SW480 (cell line): ENCODE measurements around the gene PABPC1L2A.
"Not testable (repeated sequence)": the region's sequence is repeated elsewhere in the genome, so short reads cannot be mapped to it uniquely, and the experiment has no call there.

ENCODE experiments used
- DNase-seq: peaks from one replicate; pipeline ENCODE4 v3.0.0-alpha.2; 2016; ENCODE audit warnings: low spot score

The PABPC1L2A gene

GRCh38 chrX:73079024-73079562 is at the start of gene PABPC1L2A:
TSS of gene PABPC1L2A (minus strand) at chrX:73079512. CDS start at chrX:73079386, 126 bp downstream.
- not testable (repeated sequence) for DNase-seq

- no peak for DNase-seq
Measured at GRCh38 chrX:73127700-73128241, 48.5 kb upstream of the PABPC1L2A start.

- DNase-seq, result no peak
Measured at GRCh38 chrX:73126240-73126639, 46.9 kb upstream of the PABPC1L2A start.

- not testable (repeated sequence) for DNase-seq
Measured at GRCh38 chrX:73099505-73099904, 20.2 kb upstream of the PABPC1L2A start.

- not testable (repeated sequence) for DNase-seq
Measured at GRCh38 chrX:73086766-73087165, 7.5 kb upstream of the PABPC1L2A start.

GRCh38 chrX:73079884-73080283 is 572 bp upstream of the PABPC1L2A start:
- not testable (repeated sequence) for DNase-seq

- DNase-seq, result not testable (repeated sequence)
Measured at GRCh38 chrX:73078597-73078996, 715 bp downstream of the PABPC1L2A start.

- peak; percentile 1 for DNase-seq
Measured at GRCh38 chrX:73076838-73077237, 2.5 kb downstream of the PABPC1L2A start.

- DNase-seq, result no peak
Measured at GRCh38 chrX:73069365-73070035, 9.8 kb downstream of the PABPC1L2A start.

GRCh38 chrX:73068467-73069364 is 10.6 kb downstream of the PABPC1L2A start:
- no peak for DNase-seq

GRCh38 chrX:73067761-73068466 is 11.4 kb downstream of the PABPC1L2A start:
- not testable (repeated sequence) for DNase-seq

GRCh38 chrX:73028876-73029275 is 50.4 kb downstream of the PABPC1L2A start:
- DNase-seq, result no peak
